ENCODE results near the gene LARGE1.

Gene LARGE1

GRCh38 chr22:33357981-33358399 is 562.3 kb downstream of the LARGE1 start:
- H3K4me3 ChIP-seq (ENCODE audit: low read length, poor library complexity, severe bottlenecking), result no peak overlapping the region
- no peak overlapping the region for H3K9ac ChIP-seq (ENCODE audit: low read depth, low read length, poor library complexity, severe bottlenecking)
- no peaks in the 10 kb centered on the region for H3K36me3 ChIP-seq (ENCODE audit: insufficient read depth, low read length)
- H3K4me2 ChIP-seq (ENCODE audit: low read depth, low read length, poor library complexity, severe bottlenecking), result no peak overlapping the region
- H3K27me3 ChIP-seq (ENCODE audit: insufficient read depth, low read length, poor library complexity, severe bottlenecking), result no peaks in the 10 kb centered on the region
- H4K20me1 ChIP-seq (ENCODE audit: insufficient read depth, low read length, poor library complexity, severe bottlenecking), result no peaks in the 10 kb centered on the region
- no peaks in the 10 kb centered on the region for H3K9me3 ChIP-seq (ENCODE audit: insufficient read depth, low read depth, low read length)
- TF ChIP-seq EZH2phosphoT487 (IDR thresholded peaks at IDR 0.05; ENCODE audit: borderline replicate concordance), result no peak
- H3K79me2 ChIP-seq (ENCODE audit: insufficient read depth, low read length), result no peaks in the 10 kb centered on the region
- no peaks in the 10 kb centered on the region for H3F3A ChIP-seq (ENCODE audit: low read depth)
- H2AFZ ChIP-seq (ENCODE audit: low read length), result no peak overlapping the region
- no peaks in the 10 kb centered on the region for H3K9me2 ChIP-seq (replicated peaks; ENCODE audit: low read depth, low read length)
- no peaks in the 10 kb centered on the region for H3K4me1 ChIP-seq (ENCODE audit: insufficient read depth, low read length, poor library complexity, severe bottlenecking)

GRCh38 chr22:33354928-33355327 is 565.3 kb downstream of the LARGE1 start:
- H3K4me1 ChIP-seq (ENCODE audit: insufficient read depth, low read length, poor library complexity, severe bottlenecking), result no peaks in the 10 kb centered on the region
- H3K4me2 ChIP-seq (ENCODE audit: low read depth, low read length, poor library complexity, severe bottlenecking), result no peak overlapping the region
- H3K79me2 ChIP-seq (ENCODE audit: insufficient read depth, low read length), result no peaks in the 10 kb centered on the region
- no peak overlapping the region for H3K9ac ChIP-seq (ENCODE audit: low read depth, low read length, poor library complexity, severe bottlenecking)
- no peaks in the 10 kb centered on the region for H3K27me3 ChIP-seq (ENCODE audit: insufficient read depth, low read length, poor library complexity, severe bottlenecking)
- no peak overlapping the region for H3K4me3 ChIP-seq (ENCODE audit: low read length, poor library complexity, severe bottlenecking)
- no peaks in the 10 kb centered on the region for H3K36me3 ChIP-seq (ENCODE audit: insufficient read depth, low read length)
- H3K9me2 ChIP-seq (replicated peaks; ENCODE audit: low read depth, low read length), result no peaks in the 10 kb centered on the region
- H2AFZ ChIP-seq (ENCODE audit: low read length), result no peak overlapping the region
- no peaks in the 10 kb centered on the region; the same call in 1 of the 2 replicates for H3K9me3 ChIP-seq (ENCODE audit: insufficient read depth, low read depth, low read length)
- TF ChIP-seq, protein P1, sequence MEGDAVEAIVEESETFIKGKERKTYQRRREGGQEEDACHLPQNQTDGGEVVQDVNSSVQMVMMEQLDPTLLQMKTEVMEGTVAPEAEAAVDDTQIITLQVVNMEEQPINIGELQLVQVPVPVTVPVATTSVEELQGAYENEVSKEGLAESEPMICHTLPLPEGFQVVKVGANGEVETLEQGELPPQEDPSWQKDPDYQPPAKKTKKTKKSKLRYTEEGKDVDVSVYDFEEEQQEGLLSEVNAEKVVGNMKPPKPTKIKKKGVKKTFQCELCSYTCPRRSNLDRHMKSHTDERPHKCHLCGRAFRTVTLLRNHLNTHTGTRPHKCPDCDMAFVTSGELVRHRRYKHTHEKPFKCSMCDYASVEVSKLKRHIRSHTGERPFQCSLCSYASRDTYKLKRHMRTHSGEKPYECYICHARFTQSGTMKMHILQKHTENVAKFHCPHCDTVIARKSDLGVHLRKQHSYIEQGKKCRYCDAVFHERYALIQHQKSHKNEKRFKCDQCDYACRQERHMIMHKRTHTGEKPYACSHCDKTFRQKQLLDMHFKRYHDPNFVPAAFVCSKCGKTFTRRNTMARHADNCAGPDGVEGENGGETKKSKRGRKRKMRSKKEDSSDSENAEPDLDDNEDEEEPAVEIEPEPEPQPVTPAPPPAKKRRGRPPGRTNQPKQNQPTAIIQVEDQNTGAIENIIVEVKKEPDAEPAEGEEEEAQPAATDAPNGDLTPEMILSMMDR (conservative IDR thresholded peaks at IDR 0.05; ENCODE audit: low read length), result no peak
- no peak for TF ChIP-seq EZH2phosphoT487 (IDR thresholded peaks at IDR 0.05; ENCODE audit: borderline replicate concordance)
- no peaks in the 10 kb centered on the region for H3F3A ChIP-seq (ENCODE audit: low read depth)
- no peaks in the 10 kb centered on the region for H4K20me1 ChIP-seq (ENCODE audit: insufficient read depth, low read length, poor library complexity, severe bottlenecking)

DNA sequence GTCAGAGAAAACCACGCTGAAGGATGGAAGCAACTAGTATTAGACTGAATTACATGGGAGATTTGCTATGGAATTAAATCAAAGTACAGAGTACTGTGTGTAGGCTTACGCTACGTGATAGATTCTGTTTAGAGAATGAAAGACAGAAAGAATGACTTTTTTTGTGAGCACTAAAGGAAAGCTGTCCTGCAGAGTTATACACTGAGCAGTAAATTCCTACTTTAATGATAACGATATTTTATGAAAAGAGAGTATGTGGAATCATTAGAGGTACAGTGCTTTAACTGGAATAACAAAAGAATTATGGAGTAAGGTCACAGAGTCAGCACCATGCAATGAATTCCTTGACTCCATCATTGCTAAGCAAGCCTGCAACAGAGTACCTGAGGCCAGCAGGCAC is 566.8 kb downstream of the LARGE1 start:
- no peak overlapping the region for H2AFZ ChIP-seq (ENCODE audit: low read length)
- no peak overlapping the region for H3K4me3 ChIP-seq (ENCODE audit: low read length, poor library complexity, severe bottlenecking)
- no peaks in the 10 kb centered on the region for H4K20me1 ChIP-seq (ENCODE audit: insufficient read depth, low read length, poor library complexity, severe bottlenecking)
- H3K36me3 ChIP-seq (ENCODE audit: insufficient read depth, low read length), result no peaks in the 10 kb centered on the region
- no peak overlapping the region for H3K9ac ChIP-seq (ENCODE audit: low read depth, low read length, poor library complexity, severe bottlenecking)
- TF ChIP-seq EZH2phosphoT487 (IDR thresholded peaks at IDR 0.05; ENCODE audit: borderline replicate concordance), result no peak
- TF ChIP-seq, protein P1 (conservative IDR thresholded peaks at IDR 0.05; ENCODE audit: low read length), result no peak
- no peaks in the 10 kb centered on the region for H3K79me2 ChIP-seq (ENCODE audit: insufficient read depth, low read length)
- H3F3A ChIP-seq (ENCODE audit: low read depth), result no peaks in the 10 kb centered on the region
- no peaks in the 10 kb centered on the region for H3K27me3 ChIP-seq (ENCODE audit: insufficient read depth, low read length, poor library complexity, severe bottlenecking)
- H3K9me3 ChIP-seq (ENCODE audit: insufficient read depth, low read depth, low read length), result no peaks in the 10 kb centered on the region; the same call in 1 of the 2 replicates
- H3K4me1 ChIP-seq (ENCODE audit: insufficient read depth, low read length, poor library complexity, severe bottlenecking), result no peaks in the 10 kb centered on the region
- no peak overlapping the region for H3K4me2 ChIP-seq (ENCODE audit: low read depth, low read length, poor library complexity, severe bottlenecking)
- H3K9me2 ChIP-seq (replicated peaks; ENCODE audit: low read depth, low read length), result no peaks in the 10 kb centered on the region

DNA sequence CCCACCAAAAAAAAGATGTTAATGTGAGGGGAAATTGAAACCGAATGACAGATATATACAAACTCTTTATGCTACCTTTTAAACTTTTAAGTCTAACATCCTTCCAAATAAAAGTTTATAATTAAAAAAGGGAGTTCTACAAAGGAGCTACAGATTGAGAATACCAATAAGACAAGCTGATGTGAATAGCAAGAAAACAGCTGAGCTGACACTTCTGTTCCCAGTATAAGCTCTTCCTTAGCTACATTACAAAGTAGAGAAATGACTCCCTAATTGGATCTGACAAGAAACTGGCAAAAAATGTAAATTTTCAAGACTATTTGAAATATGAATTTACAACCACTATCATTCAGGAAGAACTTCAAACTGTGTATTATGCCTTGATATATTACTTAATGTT is 567.5 kb downstream of the LARGE1 start:
- Histone ChIP-seq H3K4me1 (ENCODE audit: insufficient read depth, low read length, poor library complexity, severe bottlenecking) (no peaks in the 10 kb centered on the region), H3K4me3 (ENCODE audit: low read length, poor library complexity, severe bottlenecking) (no peak overlapping the region), H3K79me2 (ENCODE audit: insufficient read depth, low read length) (no peaks in the 10 kb centered on the region), H3K9me3 (ENCODE audit: insufficient read depth, low read depth, low read length) (no peaks in the 10 kb centered on the region; the same call in 1 of the 2 replicates), H4K20me1 (ENCODE audit: insufficient read depth, low read length, poor library complexity, severe bottlenecking) (no peaks in the 10 kb centered on the region), H3K4me2 (ENCODE audit: low read depth, low read length, poor library complexity, severe bottlenecking) (no peak overlapping the region), H3K27me3 (ENCODE audit: insufficient read depth, low read length, poor library complexity, severe bottlenecking) (no peaks in the 10 kb centered on the region), H3F3A (ENCODE audit: low read depth) (no peaks in the 10 kb centered on the region), H2AFZ (ENCODE audit: low read length) (no peak overlapping the region), H3K36me3 (ENCODE audit: insufficient read depth, low read length) (no peaks in the 10 kb centered on the region), H3K9ac (ENCODE audit: low read depth, low read length, poor library complexity, severe bottlenecking) (no peak overlapping the region), H3K9me2 (replicated peaks; ENCODE audit: low read depth, low read length) (no peaks in the 10 kb centered on the region)
- no peak for TF ChIP-seq EZH2phosphoT487 (IDR thresholded peaks at IDR 0.05; ENCODE audit: borderline replicate concordance)
- TF ChIP-seq, protein P1 (conservative IDR thresholded peaks at IDR 0.05; ENCODE audit: low read length), result no peak
